ENCODE results near the gene DIS3L2.
"Not testable (repeated sequence)": the region's sequence is repeated elsewhere in the genome, so short reads cannot be mapped to it uniquely, and the experiment has no call there.

Gene DIS3L2

GRCh38 chr2:232367016-232367415 lies 405.5 kb downstream of the DIS3L2 start:
- ChIA-PET CTCF (interaction anchor here (1.0 kb wide), 1 partner anchor 442 kb away, joined by 4 read pairs; no protein-coding TSS in a partner anchor), POLR2A (no interaction called here)
- no peak for TF ChIP-seq CTCF (IDR thresholded peaks at IDR 0.05; ENCODE audit: control extremely low read depth, extremely low read depth, low read depth, missing control alignments)
- DNase-seq (ENCODE audit: extremely low spot score): no peak

DNA sequence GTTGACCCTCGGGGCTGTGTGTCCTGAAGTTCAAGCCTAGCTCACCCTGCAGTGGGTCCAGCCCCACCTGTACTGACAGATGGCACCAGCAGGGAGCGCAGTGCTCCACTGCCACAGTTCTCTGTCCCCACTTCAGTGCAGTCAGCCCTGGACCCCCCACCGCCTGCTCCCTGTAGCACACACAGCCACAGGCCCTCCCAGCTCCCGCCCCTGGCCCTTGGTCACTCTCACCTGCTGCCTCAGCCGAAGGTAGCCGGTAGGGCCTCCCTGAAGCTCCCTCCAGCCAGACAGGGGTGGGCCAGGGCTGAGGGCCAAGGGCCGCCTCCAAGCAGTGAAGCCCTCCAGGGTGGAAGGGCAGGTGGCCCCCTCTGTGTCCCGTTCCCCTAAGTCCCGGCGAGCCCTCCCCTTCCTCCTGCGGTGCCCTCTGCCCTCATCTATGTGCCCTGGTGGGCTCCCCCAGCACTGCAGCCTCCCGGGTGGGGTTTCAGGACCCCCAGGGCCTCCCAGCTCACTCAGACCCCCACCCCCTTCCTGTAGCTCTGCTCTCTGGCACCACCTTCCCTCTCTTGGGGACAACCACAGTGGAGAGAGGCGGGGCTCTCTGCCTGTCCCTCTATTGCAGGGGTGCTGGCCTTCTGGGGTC lies 406.2 kb downstream of the DIS3L2 start:
- POLR2A ChIA-PET: no interaction called here
- no peak for TF ChIP-seq CTCF (IDR thresholded peaks at IDR 0.05; ENCODE audit: control extremely low read depth, extremely low read depth, low read depth, missing control alignments)
- no peak for DNase-seq (ENCODE audit: extremely low spot score)
- CTCF ChIA-PET: interaction anchor here (1.0 kb wide), 2 partner anchors 32 to 443 kb away, joined by 4 read pairs; no protein-coding TSS in a partner anchor

DNA sequence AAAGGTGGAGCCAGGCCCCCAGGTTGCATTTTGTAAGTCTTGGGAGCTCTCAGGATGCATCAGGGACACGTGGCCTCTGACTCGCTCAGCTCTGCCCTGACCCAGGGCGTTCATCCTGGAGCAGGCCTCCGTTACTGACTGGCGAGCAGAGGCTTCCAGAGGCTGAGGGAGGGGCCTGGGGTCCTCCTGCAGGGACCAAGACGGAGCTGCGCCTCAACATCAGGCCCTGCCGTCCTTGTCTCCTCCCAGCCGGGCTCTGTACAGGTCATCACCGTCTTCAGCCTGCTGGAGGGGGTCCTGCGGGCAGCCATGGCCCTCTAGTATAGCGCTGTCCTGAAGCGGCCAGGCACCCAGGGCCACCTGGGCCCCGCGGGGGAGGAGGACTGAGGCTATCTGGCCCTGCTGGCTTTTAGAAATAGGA lies 406.8 kb downstream of the DIS3L2 start:
- DNase-seq (ENCODE audit: extremely low spot score): no peak
- ChIA-PET POLR2A (no interaction called here), CTCF (interaction anchor here (1.0 kb wide), 1 partner anchor 32 kb away, joined by 4 read pairs; no protein-coding TSS in a partner anchor)
- no peak for TF ChIP-seq CTCF (IDR thresholded peaks at IDR 0.05; ENCODE audit: control extremely low read depth, extremely low read depth, low read depth, missing control alignments)

DNA sequence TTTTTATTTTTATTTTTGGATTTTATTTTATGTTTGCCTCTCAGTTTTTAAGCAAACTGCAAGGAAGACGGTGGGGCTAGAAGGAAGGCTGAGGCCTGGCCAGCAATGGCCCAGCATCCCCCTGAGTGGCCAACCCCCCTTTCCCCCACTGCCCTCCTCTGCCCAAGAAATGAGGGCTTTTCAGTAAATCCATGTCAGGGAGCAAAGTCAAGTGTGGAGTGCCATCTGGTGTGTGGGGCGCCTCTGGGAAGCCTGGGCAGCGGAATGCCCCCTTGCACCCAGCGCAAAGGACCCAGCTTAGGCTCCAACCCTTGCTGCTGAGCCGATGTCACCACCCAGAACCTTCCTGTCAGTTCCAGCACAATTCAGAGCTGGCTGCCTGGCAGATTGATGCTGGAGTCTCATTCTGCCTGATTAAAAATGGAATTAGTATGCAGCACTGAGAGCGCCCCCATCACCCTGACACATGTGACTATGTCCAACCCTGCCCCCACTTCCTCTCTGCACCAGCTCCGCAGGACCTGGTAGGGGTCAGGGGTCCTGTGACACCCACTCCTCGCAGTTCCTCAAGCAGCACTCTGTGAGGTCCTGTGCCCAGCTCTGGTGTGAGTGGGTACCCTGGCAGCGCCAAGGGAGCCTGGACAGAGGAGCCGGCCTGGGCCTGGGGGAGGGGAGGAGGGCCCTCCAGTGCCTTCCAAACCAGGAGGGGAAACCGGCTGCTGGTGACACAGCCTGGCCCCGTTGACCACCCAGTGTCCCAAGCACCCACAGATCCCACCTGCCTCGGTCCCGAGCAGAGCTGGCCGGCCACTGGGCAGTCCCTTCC lies 407.8 kb downstream of the DIS3L2 start:
- no peak for TF ChIP-seq CTCF (IDR thresholded peaks at IDR 0.05; ENCODE audit: control extremely low read depth, extremely low read depth, low read depth, missing control alignments)
- DNase-seq (ENCODE audit: extremely low spot score): no peak
- ChIA-PET CTCF (interaction anchor here (1.2 kb wide), 2 partner anchors 14 to 71 kb away, joined by 3 read pairs; no protein-coding TSS in a partner anchor), POLR2A (no interaction called here)

DNA sequence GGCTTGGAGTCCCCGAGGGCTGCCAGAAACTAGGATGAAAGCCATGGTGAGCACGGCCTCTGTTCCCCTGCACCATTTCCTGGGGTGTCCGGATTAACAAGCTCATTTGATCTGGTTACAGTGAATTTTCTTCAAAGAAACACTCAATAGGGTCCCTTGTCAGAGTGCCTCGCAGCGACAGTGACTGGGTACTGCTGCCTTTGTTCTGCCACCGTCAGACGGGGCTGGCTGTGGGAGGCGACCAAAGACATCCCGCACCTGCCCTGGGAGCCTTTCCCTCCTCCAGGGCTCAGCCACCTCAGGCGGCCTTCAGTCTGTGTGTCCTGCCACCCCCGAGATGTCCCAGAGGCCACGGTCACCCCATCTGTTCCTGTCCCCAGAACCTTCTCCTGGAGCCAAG lies 408.5 kb downstream of the DIS3L2 start:
- POLR2A ChIA-PET; DNase-seq (ENCODE audit: extremely low spot score): not testable (repeated sequence)
- CTCF ChIA-PET: interaction anchor here (1.2 kb wide), 2 partner anchors 14 to 70 kb away, joined by 3 read pairs; no protein-coding TSS in a partner anchor

DNA sequence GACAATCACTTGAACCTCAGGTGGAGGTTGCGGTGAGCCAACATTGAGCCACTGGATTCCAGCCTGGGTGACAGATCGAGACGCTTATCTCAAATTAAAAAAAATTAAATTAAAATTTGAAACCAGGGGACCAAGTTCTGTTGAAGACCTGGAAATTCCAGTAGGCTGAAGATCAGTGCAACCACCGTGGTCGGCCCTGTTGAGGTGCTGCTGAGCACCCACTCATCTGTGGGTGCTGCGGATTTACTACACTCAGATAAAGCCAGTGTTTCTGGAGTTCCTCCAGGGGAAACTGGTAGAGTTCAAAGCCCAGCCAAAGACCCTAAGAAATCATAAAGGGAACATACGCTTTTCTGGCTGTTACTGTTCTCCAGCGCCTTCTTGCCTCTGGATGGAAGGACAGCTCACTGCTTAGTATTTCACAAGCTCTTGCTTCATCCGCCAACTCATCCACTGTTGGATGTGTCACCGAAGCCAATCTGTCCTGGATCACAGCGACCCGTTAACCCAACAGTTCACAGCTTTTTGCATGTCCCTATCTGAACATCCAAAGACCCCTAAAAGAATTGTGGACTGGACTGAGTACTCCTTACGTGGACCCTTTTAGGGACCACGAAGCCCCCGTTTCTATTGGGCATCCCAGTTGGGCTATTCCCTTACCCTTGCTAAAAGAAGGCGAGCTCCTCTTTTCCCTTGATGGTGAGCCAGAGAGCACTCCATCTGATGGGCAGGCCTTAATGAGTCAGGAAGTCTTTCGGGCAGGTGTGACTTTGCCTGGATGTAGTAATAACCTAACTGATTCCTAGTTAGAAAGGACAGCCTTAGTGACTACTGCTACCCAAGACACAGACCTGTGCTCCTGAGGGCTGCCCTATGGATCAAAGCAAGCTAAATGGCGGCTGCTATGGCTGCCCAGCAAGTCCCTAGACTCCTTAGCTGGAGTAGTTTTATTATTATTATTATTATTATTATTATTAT lies 411.0 kb downstream of the DIS3L2 start:
- ChIA-PET CTCF (interaction anchor here (1.0 kb wide), 1 partner anchor 74 kb away, joined by 3 read pairs; no protein-coding TSS in a partner anchor), POLR2A (no interaction called here)
- DNase-seq (ENCODE audit: extremely low spot score): no peak
- TF ChIP-seq CTCF (IDR thresholded peaks at IDR 0.05; ENCODE audit: control extremely low read depth, extremely low read depth, low read depth, missing control alignments): no peak
